DMS153 treated with DMSO at 0.1 percent for 48 hours (cell line): ENCODE data around the gene MAGEA12.
"Not testable (repeated sequence)": the region's sequence is repeated elsewhere in the genome, so short reads cannot be mapped to it uniquely, and the experiment has no call there.

Experiments used
- DNase-seq: peaks from one replicate; lab custom pipeline; 2025; ENCODE audit not compliant: unreplicated experiment; lab: John Stamatoyannopoulos, UW

MAGEA12 gene

DNA sequence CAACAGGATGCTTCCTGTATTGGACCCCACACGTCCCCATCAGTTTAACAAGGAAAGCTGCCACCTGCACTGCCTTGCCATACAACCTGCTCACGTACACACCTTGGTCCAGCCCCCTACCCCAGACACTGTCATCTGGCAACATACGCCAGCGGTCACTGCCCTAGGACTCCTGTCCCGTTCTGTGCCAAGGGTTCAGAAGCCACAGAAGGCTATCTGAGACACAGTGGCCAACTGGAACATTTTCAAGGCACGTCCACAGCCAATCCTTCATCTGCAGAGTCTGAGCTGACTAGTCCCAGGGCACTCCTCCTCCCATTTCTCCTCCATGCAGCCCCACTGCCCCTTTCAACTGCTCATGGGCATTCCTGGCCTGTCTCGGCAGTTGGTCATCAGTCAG is 28.0 kb downstream of the MAGEA12 start:
- DNase-seq, result not testable (repeated sequence)

GRCh38 chrX:152766562-152766961 is 33.0 kb downstream of the MAGEA12 start:
- not testable (repeated sequence) for DNase-seq

DNA sequence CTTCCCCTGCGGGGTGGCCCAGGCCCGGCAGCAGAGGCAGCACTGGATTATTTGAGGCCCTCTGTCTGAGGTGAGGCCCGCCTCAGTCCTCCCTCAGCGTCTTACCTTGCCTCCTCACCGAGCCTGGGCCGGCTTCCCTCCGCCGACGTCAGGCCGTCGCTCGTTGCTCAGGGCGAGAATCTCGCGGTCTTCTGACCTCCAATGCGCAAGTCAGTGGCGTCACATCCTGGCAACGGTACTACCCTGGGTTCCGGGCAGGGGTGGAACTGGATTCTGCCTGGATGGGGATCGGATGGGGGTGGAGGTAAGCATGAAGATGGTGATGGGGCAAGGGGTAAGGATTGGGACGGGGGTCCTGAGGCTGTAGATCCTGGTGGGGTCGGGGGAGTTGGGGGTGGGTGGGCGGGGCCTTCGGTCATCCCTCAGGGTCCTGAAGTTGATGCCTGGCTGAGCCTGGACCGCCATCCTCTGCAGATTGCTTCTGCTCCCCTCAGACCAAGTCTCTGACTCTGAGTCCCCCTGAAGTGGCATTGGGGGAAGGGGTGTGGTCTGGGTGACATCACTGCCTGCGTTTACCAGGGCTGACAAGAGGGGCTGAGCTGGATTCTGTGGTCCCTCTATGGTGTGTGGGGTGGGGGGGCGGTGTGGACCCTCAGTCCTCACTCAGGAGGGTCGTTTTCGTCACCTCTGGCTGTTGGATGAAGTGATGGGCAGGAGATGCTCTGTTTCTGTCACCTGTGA is 36.2 kb downstream of the MAGEA12 start, which contains the start of gene MAGEA6:
MAGEA6 (minus strand) TSS at position 141 of the 741 bp plus-strand sequence. CDS start 2,039 bp downstream, outside the sequence.
- not testable (repeated sequence) for DNase-seq

GRCh38 chrX:152787062-152787461 is 53.5 kb downstream of the MAGEA12 start:
- not testable (repeated sequence) for DNase-seq
